Measurements from ENCODE around the gene LY6G6C. TPM values are rescaled to one million over a fixed set of nuclear protein-coding genes. Genes with fewer than 3 reads are reported as not detected.

Gene LY6G6C
- total and polyA plus RNA-seq, 2 of the 13 experiments (the other 11 are each of a cell fraction or from before 2014, with no cell fraction given): 0.15 TPM; not detected in 1

GRCh38 chr6:31729979-31730630 lies 8.6 kb upstream of the LY6G6C start (continued):
- TF ChIP-seq TBX3 (IDR thresholded peaks at IDR 0.05; ENCODE audit: borderline replicate concordance): no peak
- no peak for TF ChIP-seq DPF2 (CRISPR knock-in tag; IDR thresholded peaks at IDR 0.05; ENCODE audit: borderline replicate concordance, low read depth)
- TF ChIP-seq TP53 (CRISPR knock-in tag; conservative IDR thresholded peaks at IDR 0.05): 0 out of 2 replicates have a peak, but pooled peaks have one; percentile 2
- TF ChIP-seq MED8 (CRISPR knock-in tag; IDR thresholded peaks at IDR 0.05; ENCODE audit: insufficient replicate concordance): peak; percentile 22
- no peak; the same call in none of the 2 replicates for TF ChIP-seq ZSCAN31 (CRISPR knock-in tag; IDR thresholded peaks at IDR 0.05; ENCODE audit: low read depth)
- no peak for TF ChIP-seq HDAC6 (IDR thresholded peaks at IDR 0.05; ENCODE audit: low read depth, low read length)
- TF ChIP-seq, protein P1, sequence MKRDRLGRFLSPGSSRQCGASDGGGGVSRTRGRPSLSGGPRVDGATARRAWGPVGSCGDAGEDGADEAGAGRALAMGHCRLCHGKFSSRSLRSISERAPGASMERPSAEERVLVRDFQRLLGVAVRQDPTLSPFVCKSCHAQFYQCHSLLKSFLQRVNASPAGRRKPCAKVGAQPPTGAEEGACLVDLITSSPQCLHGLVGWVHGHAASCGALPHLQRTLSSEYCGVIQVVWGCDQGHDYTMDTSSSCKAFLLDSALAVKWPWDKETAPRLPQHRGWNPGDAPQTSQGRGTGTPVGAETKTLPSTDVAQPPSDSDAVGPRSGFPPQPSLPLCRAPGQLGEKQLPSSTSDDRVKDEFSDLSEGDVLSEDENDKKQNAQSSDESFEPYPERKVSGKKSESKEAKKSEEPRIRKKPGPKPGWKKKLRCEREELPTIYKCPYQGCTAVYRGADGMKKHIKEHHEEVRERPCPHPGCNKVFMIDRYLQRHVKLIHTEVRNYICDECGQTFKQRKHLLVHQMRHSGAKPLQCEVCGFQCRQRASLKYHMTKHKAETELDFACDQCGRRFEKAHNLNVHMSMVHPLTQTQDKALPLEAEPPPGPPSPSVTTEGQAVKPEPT (CRISPR knock-in tag; IDR thresholded peaks at IDR 0.05; ENCODE audit: low read depth): 0 out of 2 replicates have a peak, but pooled peaks have one; percentile 38
- no peak for TF ChIP-seq ZKSCAN5 (CRISPR knock-in tag; IDR thresholded peaks at IDR 0.05)
- TF ChIP-seq, protein P2, sequence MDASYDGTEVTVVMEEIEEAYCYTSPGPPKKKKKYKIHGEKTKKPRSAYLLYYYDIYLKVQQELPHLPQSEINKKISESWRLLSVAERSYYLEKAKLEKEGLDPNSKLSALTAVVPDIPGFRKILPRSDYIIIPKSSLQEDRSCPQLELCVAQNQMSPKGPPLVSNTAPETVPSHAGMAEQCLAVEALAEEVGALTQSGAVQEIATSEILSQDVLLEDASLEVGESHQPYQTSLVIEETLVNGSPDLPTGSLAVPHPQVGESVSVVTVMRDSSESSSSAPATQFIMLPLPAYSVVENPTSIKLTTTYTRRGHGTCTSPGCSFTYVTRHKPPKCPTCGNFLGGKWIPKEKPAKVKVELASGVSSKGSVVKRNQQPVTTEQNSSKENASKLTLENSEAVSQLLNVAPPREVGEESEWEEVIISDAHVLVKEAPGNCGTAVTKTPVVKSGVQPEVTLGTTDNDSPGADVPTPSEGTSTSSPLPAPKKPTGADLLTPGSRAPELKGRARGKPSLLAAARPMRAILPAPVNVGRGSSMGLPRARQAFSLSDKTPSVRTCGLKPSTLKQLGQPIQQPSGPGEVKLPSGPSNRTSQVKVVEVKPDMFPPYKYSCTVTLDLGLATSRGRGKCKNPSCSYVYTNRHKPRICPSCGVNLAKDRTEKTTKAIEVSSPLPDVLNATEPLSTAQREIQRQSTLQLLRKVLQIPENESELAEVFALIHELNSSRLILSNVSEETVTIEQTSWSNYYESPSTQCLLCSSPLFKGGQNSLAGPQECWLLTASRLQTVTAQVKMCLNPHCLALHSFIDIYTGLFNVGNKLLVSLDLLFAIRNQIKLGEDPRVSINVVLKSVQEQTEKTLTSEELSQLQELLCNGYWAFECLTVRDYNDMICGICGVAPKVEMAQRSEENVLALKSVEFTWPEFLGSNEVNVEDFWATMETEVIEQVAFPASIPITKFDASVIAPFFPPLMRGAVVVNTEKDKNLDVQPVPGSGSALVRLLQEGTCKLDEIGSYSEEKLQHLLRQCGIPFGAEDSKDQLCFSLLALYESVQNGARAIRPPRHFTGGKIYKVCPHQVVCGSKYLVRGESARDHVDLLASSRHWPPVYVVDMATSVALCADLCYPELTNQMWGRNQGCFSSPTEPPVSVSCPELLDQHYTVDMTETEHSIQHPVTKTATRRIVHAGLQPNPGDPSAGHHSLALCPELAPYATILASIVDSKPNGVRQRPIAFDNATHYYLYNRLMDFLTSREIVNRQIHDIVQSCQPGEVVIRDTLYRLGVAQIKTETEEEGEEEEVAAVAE (CRISPR knock-in tag; IDR thresholded peaks at IDR 0.05; ENCODE audit: borderline replicate concordance): no peak; the same call in 1 of the 2 replicates
- TF ChIP-seq NFE2 (CRISPR knock-in tag; IDR thresholded peaks at IDR 0.05): no peak
- no peak for TF ChIP-seq ZNF44 (CRISPR knock-in tag; IDR thresholded peaks at IDR 0.05)
- peak; percentile 87 for TF ChIP-seq ZNF687 (CRISPR knock-in tag; IDR thresholded peaks at IDR 0.05)
- TF ChIP-seq ZFY (CRISPR knock-in tag; IDR thresholded peaks at IDR 0.05): no peak
- no peak for TF ChIP-seq NAIF1 (CRISPR knock-in tag; IDR thresholded peaks at IDR 0.05; ENCODE audit: borderline replicate concordance)
- no peak for TF ChIP-seq ARNT (IDR thresholded peaks at IDR 0.05)
- TF ChIP-seq NFRKB (IDR thresholded peaks at IDR 0.05): no peak
- peak; percentile 65; the same call in 1 of the 2 replicates for TF ChIP-seq ZNF670 (CRISPR knock-in tag; IDR thresholded peaks at IDR 0.05; ENCODE audit: borderline replicate concordance)
- no peak for TF ChIP-seq HCFC1 (IDR thresholded peaks at IDR 0.05; ENCODE audit: low read depth, low read length)
- no peak for TF ChIP-seq PBX2 (CRISPR knock-in tag; IDR thresholded peaks at IDR 0.05)

All from HepG2 (cell line).